Karpas-422 (cell line): ENCODE results near the gene B9D1. TPM values are rescaled to one million over a fixed set of nuclear protein-coding genes. Genes with fewer than 3 reads are reported as not detected.

Experiments used
- DNase-seq: peaks from one replicate; pipeline ENCODE4 v3.0.0-alpha.2; 2015
- H2AFZ ChIP-seq: fragments of 200-600 bp; sonication (generic); 2 replicates; pipeline ENCODE4 v1.6.1; 2014; ENCODE audit warnings: antibody characterized with exemption, low read length, mixed read lengths
- H3K27ac ChIP-seq: fragments of 200-600 bp; sonication (generic); 2 replicates; pipeline ENCODE4 v1.5.1; 2014; ENCODE audit warnings: mild to moderate bottlenecking, low read length, moderate library complexity
- H3K27me3 ChIP-seq: fragments of 200-600 bp; sonication (generic); 2 replicates; pipeline ENCODE4 v1.6.1; 2014; ENCODE audit warnings: low read length, mixed read lengths
- H3K36me3 ChIP-seq: fragments of 200-600 bp; sonication (generic); 2 replicates; pipeline ENCODE4 v1.6.1; 2014; ENCODE audit warnings: low read length, mixed read lengths; ENCODE audit not compliant: insufficient read depth
- H3K4me1 ChIP-seq: fragments of 200-600 bp; sonication (generic); 2 replicates; pipeline ENCODE4 v1.6.1; 2014; ENCODE audit warnings: mild to moderate bottlenecking, low read length, mixed read lengths
- H3K4me2 ChIP-seq: fragments of 200-600 bp; sonication (generic); 2 replicates; pipeline ENCODE4 v1.6.1; 2014; ENCODE audit warnings: low read length, low read depth, mild to moderate bottlenecking; ENCODE audit not compliant: poor library complexity, severe bottlenecking
- H3K4me3 ChIP-seq: fragments of 200-600 bp; sonication (generic); 2 replicates; pipeline ENCODE4 v1.5.1; 2014; ENCODE audit warnings: mild to moderate bottlenecking, antibody characterized with exemption, low read length, mixed read lengths
- H3K79me2 ChIP-seq: fragments of 200-600 bp; sonication (generic); 2 replicates; pipeline ENCODE4 v1.6.1; 2014; ENCODE audit warnings: mild to moderate bottlenecking, low read length, mixed read lengths
- H3K9ac ChIP-seq: fragments of 200-600 bp; sonication (generic); 2 replicates; pipeline ENCODE4 v1.6.0; 2014; ENCODE audit warnings: low read length
- H3K9me2 ChIP-seq: fragments of 200-600 bp; sonication (generic), shearing (Covaris generic); replicated peaks from 2 replicates; pipeline ENCODE4 v1.6.0; 2014; ENCODE audit warnings: mild to moderate bottlenecking, low read length, moderate library complexity; ENCODE audit not compliant: insufficient read depth
- H3K9me3 ChIP-seq: fragments of 300-700, 200-600 bp; sonication (generic); 2 replicates; pipeline ENCODE4 v1.6.1; 2014; ENCODE audit warnings: low read length, mixed read lengths
- H4K20me1 ChIP-seq: fragments of 200-600 bp; sonication (generic); 2 replicates; pipeline ENCODE4 v1.6.1; 2014; ENCODE audit warnings: mild to moderate bottlenecking, antibody characterized with exemption, low read length, low read depth; ENCODE audit not compliant: insufficient read depth
- total RNA-seq: library from RNA; depleted of rRNA; stranded (reverse); fragments of >200 nt; shearing (Covaris generic); gene quantifications from 2 replicates; pipeline ENCODE4 v1.2.3, GENCODE V29; 2014; ENCODE audit warnings: low replicate concordance

The B9D1 gene
- total RNA-seq, 1 experiment from 2014 or later: 29.1 TPM

DNA sequence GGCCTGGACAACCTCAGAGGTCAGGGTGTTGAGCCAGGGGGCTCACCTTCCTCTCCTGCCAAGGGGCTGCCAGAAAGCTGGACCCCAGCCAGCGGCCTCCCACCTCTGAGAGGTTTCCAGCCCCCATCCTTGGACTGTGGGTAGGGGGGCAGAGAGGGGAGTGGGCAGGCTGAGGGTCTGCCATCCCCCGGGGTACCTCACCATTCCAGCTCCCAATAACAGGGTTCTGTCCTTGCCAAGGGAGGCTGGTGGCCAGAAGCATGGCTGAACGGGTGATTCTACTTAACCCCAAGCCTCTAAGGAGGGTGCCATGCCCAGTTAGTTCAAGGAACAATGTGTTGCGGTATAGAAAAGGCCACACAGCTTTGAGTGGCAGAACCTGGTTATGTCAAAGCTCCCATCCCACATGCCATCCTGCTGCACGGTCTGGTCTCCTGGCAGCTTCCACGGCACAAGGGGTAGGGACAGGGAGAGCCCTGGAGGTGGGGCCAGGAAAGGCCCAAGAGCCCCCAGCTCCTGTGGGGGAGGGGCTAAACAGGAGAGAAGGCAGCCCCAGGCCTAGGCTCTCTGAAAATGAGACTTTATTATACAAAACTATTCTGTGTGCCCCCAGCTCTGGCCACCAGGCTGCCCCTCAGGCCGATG lies 19.8 kb downstream of the B9D1 start:
- Histone ChIP-seq H3K9ac (no peak overlapping the region), H3K9me3 (no peaks in the 10 kb centered on the region), H3K79me2 (no peaks in the 10 kb centered on the region), H3K36me3 (no peaks in the 10 kb centered on the region), H4K20me1 (0 out of 2 replicates have a peak, but pooled peaks cover 3% of the 10 kb centered on the region), H3K4me3 (no peak overlapping the region), H3K4me1 (peaks cover 16% of the 10 kb centered on the region), H3K27me3 (no peaks in the 10 kb centered on the region), H3K9me2 (no peaks in the 10 kb centered on the region), H3K27ac (no peak overlapping the region), H3K4me2 (no peak overlapping the region), H2AFZ (no peak overlapping the region)
- DNase-seq: no peak

DNA sequence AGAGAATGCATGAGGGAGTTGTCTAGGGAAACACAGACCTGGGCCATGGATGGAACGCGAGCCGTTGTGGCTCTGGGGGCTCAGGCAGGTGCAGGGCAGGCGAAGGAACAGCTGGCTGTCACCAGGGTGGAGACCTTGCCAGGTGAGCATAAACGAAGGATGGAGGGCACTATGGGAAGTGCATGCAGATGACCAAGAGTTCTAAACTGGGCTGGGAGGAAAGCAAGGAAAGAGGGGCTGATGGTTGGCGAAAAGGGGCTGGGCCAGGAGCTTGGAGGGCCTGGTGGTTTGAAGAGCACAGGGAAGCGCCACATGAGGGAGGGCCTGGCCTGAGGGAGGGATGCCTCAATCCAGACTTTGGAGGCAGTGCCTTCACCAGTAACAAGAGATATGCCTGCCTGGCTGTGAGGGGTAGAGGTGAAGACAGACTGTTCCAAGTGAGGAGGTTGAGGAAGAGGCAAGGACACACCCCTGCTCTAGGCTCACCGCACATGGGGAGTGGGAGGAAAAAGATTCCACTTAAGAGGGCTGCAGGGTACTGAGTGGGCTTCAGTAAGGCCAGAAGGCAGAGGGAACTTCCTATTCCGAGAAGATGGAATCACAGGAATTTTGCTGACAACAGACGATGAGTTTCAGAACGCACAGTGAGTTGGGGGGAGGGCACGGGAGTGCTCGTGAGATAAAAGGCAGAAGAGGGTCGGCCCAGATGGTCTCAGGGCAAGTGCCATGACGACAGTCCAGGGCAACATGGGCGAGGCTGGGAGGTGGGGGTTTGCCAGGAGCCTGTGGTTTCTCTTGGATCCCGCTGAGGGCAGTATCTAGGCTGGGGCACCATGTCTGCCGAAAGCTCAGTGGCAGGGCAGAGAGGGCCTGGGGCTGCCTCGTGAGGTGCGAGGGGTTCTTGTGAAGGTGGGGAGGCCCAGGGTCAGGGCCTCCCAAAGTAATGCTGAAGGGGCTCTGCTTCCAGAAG lies 20.6 kb downstream of the B9D1 start:
- DNase-seq: no peak
- Histone ChIP-seq H3K9me3 (no peaks in the 10 kb centered on the region), H3K4me3 (no peak overlapping the region), H3K9ac (no peak overlapping the region), H3K4me1 (peaks cover 8% of the 10 kb centered on the region), H3K79me2 (no peaks in the 10 kb centered on the region), H3K27me3 (no peaks in the 10 kb centered on the region), H4K20me1 (0 out of 2 replicates have a peak, but pooled peaks cover 3% of the 10 kb centered on the region), H3K9me2 (no peaks in the 10 kb centered on the region), H2AFZ (no peak overlapping the region), H3K27ac (no peak overlapping the region), H3K36me3 (no peaks in the 10 kb centered on the region), H3K4me2 (no peak overlapping the region)

DNA sequence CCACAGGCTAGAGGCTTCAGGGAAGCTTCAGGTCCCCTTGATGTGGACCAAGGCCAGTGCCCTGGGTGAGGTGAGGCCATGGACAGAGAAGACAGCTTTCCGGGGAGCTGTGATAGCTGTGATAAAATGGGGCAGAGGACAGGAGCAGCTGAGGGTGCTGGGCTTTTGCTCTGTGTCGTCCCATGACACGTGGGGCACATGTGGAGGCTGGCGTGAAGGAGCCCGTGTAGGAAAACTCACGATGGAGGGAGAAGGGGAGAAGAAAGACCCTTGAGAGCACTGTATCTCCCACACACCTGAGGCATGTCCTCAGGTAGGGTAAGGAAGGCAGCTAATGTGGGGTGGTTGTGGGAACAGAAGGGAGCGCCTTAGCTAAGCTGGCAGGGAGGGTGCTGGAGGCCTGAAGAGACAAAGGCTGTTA lies 21.3 kb downstream of the B9D1 start:
- Histone ChIP-seq H3K79me2 (no peaks in the 10 kb centered on the region), H3K27ac (no peak overlapping the region), H3K36me3 (no peaks in the 10 kb centered on the region), H3K9ac (no peak overlapping the region), H3K9me3 (no peaks in the 10 kb centered on the region), H2AFZ (no peak overlapping the region), H3K4me2 (no peak overlapping the region), H3K9me2 (no peaks in the 10 kb centered on the region), H3K4me1 (peaks cover under 1% of the 10 kb centered on the region), H4K20me1 (0 out of 2 replicates have a peak, but pooled peaks cover 3% of the 10 kb centered on the region), H3K4me3 (no peak overlapping the region), H3K27me3 (no peaks in the 10 kb centered on the region)
- no peak for DNase-seq

DNA sequence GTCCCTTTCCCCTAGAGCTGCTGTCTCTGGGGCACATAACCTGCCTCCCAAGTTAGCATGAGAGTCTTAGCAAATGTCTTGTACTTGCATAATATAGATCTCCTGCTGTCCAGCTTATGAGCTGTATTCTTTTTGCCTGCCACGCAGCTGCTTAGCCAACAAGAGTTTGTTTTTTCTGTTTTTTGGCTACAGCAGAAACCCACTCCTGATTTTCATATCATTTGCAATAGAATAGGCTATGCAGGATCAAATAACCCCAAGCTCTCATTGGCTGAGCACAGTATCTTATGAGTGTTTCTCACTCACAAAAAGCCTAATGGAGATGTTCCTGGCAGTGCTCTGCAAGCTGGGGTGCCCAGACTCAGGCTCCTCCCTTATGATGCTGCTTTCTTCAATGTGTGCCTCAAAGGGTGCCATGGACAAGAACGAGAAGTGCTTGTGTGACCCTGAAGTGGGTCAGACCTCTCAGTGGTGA lies 23.1 kb downstream of the B9D1 start:
- no peaks in the 10 kb centered on the region for H3K36me3 ChIP-seq
- H3K27ac ChIP-seq: no peak overlapping the region
- DNase-seq: no peak

DNA sequence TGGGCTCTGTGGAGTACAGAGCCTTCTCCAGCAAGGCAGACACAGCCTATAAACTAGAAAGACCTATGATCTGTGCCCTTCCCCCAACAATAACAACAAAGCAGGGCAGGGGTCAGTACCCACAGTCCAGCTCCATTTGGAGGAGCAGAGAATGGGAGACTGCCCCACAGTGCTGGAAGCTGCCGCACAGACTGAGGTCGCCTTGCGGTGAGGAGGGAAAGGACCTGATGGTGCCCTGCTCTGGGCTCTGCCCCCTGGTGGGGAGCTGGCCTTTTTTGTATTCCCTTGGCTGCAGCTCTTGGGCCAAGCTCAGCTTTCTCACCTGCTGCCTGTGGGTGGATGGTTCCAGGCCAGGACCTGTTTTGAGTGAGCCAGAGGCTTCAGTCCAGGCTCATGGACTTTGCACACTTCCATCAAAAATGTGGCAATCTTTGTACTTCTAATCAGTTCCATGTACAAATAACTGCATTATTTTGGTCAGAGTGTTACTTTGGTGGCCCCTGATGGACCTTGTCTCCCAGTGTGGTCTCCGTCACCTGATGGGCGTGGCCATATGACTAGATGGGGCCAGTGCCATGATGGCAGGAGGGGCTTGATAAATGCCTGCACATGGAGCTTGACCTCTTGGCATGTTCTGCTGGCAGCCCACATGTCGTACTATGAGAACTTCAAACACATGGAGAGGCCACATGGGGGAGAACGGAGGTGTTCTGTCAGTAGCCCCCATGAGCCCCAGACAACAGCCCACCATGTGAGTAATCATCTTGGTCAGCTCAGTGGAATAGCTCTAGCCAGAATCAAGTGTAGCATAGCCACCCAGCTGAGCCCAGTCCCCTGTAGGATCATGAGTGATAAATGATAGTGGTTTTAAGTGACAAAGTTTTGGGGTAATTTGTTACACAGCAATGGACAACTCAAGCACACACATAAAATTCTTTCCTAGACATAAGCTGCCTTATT lies 24.2 kb downstream of the B9D1 start:
- H4K20me1 ChIP-seq: no peaks in the 10 kb centered on the region
- DNase-seq: peak; percentile 88
- no peak overlapping the region for H3K9ac ChIP-seq
- H3K9me3 ChIP-seq: no peaks in the 10 kb centered on the region
- H3K4me3 ChIP-seq: no peak overlapping the region
- no peaks in the 10 kb centered on the region for H3K9me2 ChIP-seq
- no peaks in the 10 kb centered on the region for H3K79me2 ChIP-seq
- H3K4me1 ChIP-seq: no peaks in the 10 kb centered on the region
- no peak overlapping the region for H3K27ac ChIP-seq
- H2AFZ ChIP-seq: no peak overlapping the region
- H3K4me2 ChIP-seq: no peak overlapping the region
- H3K36me3 ChIP-seq: no peaks in the 10 kb centered on the region
- H3K27me3 ChIP-seq: no peaks in the 10 kb centered on the region

More for the DNA sequence above, 23.1 kb downstream of the B9D1 start:
- Histone ChIP-seq H3K9ac (no peak overlapping the region), H3K4me3 (no peak overlapping the region), H3K9me2 (no peaks in the 10 kb centered on the region), H2AFZ (no peak overlapping the region), H3K4me1 (no peaks in the 10 kb centered on the region), H3K79me2 (no peaks in the 10 kb centered on the region), H3K4me2 (no peak overlapping the region), H3K27me3 (no peaks in the 10 kb centered on the region), H3K9me3 (no peaks in the 10 kb centered on the region), H4K20me1 (no peaks in the 10 kb centered on the region)

DNA sequence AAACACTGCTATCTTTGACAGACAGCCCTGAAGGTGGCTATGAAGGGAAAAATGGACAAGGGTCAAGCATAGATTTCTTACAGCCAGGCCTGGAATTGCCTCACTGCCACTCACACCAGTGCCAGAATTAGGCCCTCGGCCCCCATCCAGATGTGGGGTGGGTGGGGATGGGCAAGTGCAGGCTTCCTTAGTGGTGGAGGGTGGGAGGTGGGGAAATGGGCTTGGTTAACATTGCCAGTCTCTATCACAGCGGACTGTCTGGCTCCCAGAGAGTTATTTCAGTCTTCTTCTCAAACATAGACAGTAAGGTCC lies 24.9 kb downstream of the B9D1 start:
- H3K4me3 ChIP-seq: no peak overlapping the region
- no peak for DNase-seq
- no peak overlapping the region for H3K27ac ChIP-seq
- no peaks in the 10 kb centered on the region for H3K9me2 ChIP-seq
- H3K4me1 ChIP-seq: no peaks in the 10 kb centered on the region
- no peak overlapping the region for H3K9ac ChIP-seq
- H3K79me2 ChIP-seq: no peaks in the 10 kb centered on the region
- no peak overlapping the region for H2AFZ ChIP-seq
- H4K20me1 ChIP-seq: no peaks in the 10 kb centered on the region
- H3K4me2 ChIP-seq: no peak overlapping the region
- no peaks in the 10 kb centered on the region for H3K9me3 ChIP-seq
- H3K36me3 ChIP-seq: no peaks in the 10 kb centered on the region
- H3K27me3 ChIP-seq: no peaks in the 10 kb centered on the region

DNA sequence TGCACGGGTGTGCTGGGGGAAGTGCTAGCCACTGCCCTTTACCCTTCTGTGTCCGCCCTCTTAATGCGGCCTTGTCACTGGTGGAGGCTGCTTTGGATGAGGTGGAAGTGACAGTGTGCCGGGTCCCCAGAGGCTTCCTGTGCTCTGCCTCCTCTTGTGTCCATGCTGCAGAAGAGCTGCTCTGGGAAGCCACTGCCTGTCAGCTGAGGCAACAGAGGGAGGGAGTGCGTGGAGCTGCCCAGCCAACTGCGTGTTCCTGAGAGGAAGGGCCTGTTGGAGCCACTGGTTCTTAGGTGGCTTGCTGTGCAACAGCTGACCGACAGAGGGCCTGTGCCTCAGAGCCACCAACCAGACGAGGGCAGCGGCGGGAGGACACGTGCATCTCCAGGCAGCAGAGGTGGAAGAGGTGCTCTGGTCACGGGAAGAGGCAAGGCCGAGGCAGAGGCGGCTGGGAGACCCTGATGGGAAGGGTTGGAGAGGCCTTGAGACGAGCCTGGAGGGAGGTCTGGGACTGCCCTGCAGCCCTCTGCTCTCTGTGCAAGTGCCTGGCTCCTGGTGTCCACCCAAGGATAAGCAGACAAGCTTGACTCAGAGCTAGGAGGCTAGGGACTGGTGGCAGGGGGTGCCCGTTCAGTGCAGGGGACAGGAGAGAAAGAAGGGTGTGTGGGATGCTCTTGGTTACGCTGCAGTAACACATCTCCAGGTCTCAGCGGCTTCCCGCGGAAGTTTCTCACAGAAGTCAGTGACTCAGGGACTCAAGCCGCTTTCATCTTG lies 25.4 kb downstream of the B9D1 start:
- no peak overlapping the region for H3K9ac ChIP-seq
- no peaks in the 10 kb centered on the region for H3K9me2 ChIP-seq
- H3K4me2 ChIP-seq: no peak overlapping the region

More for the DNA sequence above, 25.4 kb downstream of the B9D1 start:
- no peaks in the 10 kb centered on the region for H3K79me2 ChIP-seq
- no peak overlapping the region for H2AFZ ChIP-seq
- no peaks in the 10 kb centered on the region for H3K36me3 ChIP-seq
- no peak overlapping the region for H3K4me3 ChIP-seq
- H3K9me3 ChIP-seq: no peaks in the 10 kb centered on the region
- no peaks in the 10 kb centered on the region for H4K20me1 ChIP-seq
- DNase-seq: no peak
- H3K27ac ChIP-seq: no peak overlapping the region
- no peaks in the 10 kb centered on the region for H3K4me1 ChIP-seq
- no peaks in the 10 kb centered on the region for H3K27me3 ChIP-seq
